ENCODE measurements around the gene FGF8. TPM values are rescaled to one million over a fixed set of nuclear protein-coding genes. Genes with fewer than 3 reads are reported as not detected.

The FGF8 gene
- total and polyA plus RNA-seq, 2 of the 4 experiments (the other 2 are of a cell fraction), result 0.17 TPM; not detected in 1

DNA sequence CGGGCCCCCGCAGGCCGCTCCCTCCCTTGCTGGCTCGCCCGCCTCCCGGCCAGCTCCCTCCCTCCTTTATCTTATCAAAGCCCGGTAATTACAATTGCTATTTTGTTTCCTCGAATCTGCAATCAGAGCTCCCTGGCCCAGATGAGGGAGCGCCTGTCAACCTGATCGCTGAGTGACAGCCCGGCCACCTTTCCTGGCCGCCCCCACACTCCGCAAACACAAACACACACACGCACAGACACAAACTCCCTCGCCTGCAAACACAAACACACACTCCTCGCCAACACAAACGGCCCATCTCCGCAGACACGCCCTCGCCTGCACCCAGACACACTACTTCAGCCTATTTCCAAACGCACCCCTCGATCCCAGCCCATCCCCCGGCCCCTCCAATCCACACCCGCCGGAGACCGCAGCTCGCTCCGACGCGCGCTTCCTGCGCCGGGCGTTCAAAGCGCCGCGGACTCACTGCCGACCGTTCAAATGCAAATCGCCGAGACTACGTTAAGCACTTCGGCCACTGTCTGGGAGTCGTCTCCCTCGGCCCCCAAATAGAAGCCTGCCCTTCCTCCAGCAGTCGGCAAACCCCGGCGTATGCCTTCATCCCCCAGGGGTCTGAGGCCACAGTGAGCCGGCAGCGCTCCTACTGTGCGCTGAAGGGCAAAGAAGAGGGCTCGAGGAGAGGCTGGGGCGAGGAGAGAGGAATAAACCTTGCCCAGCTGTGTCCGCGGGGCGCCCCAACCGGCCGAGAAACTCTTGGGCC lies 3.0 kb upstream of the FGF8 start:
- dilution Hi-C loops (cut with HindIII; ENCODE audit: low sequenced_read_pairs, unreplicated experiment), result no loop called here
- in situ Hi-C loops (cut with MboI; ENCODE audit: low sequenced_read_pairs), result no loop called here
- H4K8ac ChIP-seq (ENCODE audit: low read depth in 2 of 2, low read length in 2 of 2), result no peak overlapping the region
- H4K5ac ChIP-seq (ENCODE audit: low read depth, low read length), result no peak overlapping the region
- POLR2A ChIA-PET (ENCODE audit: unreplicated experiment), result no interaction called here
- no peak overlapping the region for H2BK5ac ChIP-seq (ENCODE audit: low read depth, low read length, poor library complexity, severe bottlenecking)
- peaks cover 38% of the 10 kb centered on the region for H3K27me3 ChIP-seq (ENCODE audit: control insufficient read depth, insufficient read depth, low read length)
- no peak overlapping the region for H3K9ac ChIP-seq (ENCODE audit: low read depth, low read length)
- peaks cover 34% of the 10 kb centered on the region for H4K20me1 ChIP-seq (ENCODE audit: insufficient read depth, low read length)
- no peak overlapping the region for H2AFZ ChIP-seq (replicated peaks; ENCODE audit: low read length, poor library complexity)
- no peak overlapping the region for H3K4ac ChIP-seq (ENCODE audit: low read depth, low read length)
- H3K4me1 ChIP-seq (ENCODE audit: control insufficient read depth, insufficient read depth, low read length), result peaks cover 13% of the 10 kb centered on the region
- DNase-seq (no peak), ATAC-seq (ENCODE audit: low read depth) (no peak)
- TF ChIP-seq, protein P1, sequence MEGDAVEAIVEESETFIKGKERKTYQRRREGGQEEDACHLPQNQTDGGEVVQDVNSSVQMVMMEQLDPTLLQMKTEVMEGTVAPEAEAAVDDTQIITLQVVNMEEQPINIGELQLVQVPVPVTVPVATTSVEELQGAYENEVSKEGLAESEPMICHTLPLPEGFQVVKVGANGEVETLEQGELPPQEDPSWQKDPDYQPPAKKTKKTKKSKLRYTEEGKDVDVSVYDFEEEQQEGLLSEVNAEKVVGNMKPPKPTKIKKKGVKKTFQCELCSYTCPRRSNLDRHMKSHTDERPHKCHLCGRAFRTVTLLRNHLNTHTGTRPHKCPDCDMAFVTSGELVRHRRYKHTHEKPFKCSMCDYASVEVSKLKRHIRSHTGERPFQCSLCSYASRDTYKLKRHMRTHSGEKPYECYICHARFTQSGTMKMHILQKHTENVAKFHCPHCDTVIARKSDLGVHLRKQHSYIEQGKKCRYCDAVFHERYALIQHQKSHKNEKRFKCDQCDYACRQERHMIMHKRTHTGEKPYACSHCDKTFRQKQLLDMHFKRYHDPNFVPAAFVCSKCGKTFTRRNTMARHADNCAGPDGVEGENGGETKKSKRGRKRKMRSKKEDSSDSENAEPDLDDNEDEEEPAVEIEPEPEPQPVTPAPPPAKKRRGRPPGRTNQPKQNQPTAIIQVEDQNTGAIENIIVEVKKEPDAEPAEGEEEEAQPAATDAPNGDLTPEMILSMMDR (conservative IDR thresholded peaks at IDR 0.05; ENCODE audit: low read depth, low read length), result no peak
- TF ChIP-seq MAFK (IDR thresholded peaks at IDR 0.05; ENCODE audit: low read depth, low read length) (no peak), FOS (IDR thresholded peaks at IDR 0.05; ENCODE audit: low read depth, low read length) (no peak), SMC3 (IDR thresholded peaks at IDR 0.05; ENCODE audit: low read depth, low read length) (no peak), RAD21 (IDR thresholded peaks at IDR 0.05; ENCODE audit: low read length) (no peak), BHLHE40 (IDR thresholded peaks at IDR 0.05; ENCODE audit: low read depth, low read length) (no peak), NFE2L2 (IDR thresholded peaks at IDR 0.05; ENCODE audit: low read depth, low read length) (no peak), MAZ (IDR thresholded peaks at IDR 0.05; ENCODE audit: borderline replicate concordance, low read depth, low read length) (no peak), POLR2A (IDR thresholded peaks at IDR 0.05; ENCODE audit: low read depth, low read length) (no peak), RFX5 (IDR thresholded peaks at IDR 0.05; ENCODE audit: low read depth, low read length) (no peak), MXI1 (IDR thresholded peaks at IDR 0.05; ENCODE audit: borderline replicate concordance, low read depth, low read length) (no peak), CHD1 (IDR thresholded peaks at IDR 0.05; ENCODE audit: low read depth, low read length) (no peak), RCOR1 (IDR thresholded peaks at IDR 0.05; ENCODE audit: insufficient replicate concordance, low read length) (no peak), CEBPB (IDR thresholded peaks at IDR 0.05; ENCODE audit: low read depth, low read length) (no peak)
- TF ChIP-seq, protein P2, sequence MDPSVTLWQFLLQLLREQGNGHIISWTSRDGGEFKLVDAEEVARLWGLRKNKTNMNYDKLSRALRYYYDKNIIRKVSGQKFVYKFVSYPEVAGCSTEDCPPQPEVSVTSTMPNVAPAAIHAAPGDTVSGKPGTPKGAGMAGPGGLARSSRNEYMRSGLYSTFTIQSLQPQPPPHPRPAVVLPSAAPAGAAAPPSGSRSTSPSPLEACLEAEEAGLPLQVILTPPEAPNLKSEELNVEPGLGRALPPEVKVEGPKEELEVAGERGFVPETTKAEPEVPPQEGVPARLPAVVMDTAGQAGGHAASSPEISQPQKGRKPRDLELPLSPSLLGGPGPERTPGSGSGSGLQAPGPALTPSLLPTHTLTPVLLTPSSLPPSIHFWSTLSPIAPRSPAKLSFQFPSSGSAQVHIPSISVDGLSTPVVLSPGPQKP (IDR thresholded peaks at IDR 0.05; ENCODE audit: borderline replicate concordance, low read depth, low read length), result no peak
- TF ChIP-seq, protein P3, sequence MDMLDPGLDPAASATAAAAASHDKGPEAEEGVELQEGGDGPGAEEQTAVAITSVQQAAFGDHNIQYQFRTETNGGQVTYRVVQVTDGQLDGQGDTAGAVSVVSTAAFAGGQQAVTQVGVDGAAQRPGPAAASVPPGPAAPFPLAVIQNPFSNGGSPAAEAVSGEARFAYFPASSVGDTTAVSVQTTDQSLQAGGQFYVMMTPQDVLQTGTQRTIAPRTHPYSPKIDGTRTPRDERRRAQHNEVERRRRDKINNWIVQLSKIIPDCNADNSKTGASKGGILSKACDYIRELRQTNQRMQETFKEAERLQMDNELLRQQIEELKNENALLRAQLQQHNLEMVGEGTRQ (IDR thresholded peaks at IDR 0.05; ENCODE audit: low read depth, low read length), result no peak
- H3K56ac ChIP-seq (ENCODE audit: extremely low read depth, insufficient read depth, low read length), result no peak overlapping the region
- H3K27ac ChIP-seq (ENCODE audit: insufficient read depth, low read length), result no peak overlapping the region
- H2AK5ac ChIP-seq (ENCODE audit: low read depth, low read length), result no peak overlapping the region
- intact Hi-C loops (cut with micrococcal nuclease), result no loop called here
- no peak overlapping the region for H2BK20ac ChIP-seq (ENCODE audit: low read depth, low read length)
- WGBS, 2 experiments (ENCODE audit: extremely low coverage in 2 of 2, insufficient read length in 1 of 2), result 27% methylated on average over 30 of the region's 58 CpGs; no CpG with 5 or more reads in 1 of the 2 experiments
- H2BK120ac ChIP-seq (ENCODE audit: low read depth, low read length), result no peak overlapping the region
- H3K36me3 ChIP-seq (ENCODE audit: control insufficient read depth, insufficient read depth, low read length), result no peaks in the 10 kb centered on the region; the same call in 1 of the 2 replicates
- H3K14ac ChIP-seq (replicated peaks; ENCODE audit: low read depth, low read length), result no peak overlapping the region
- no peak overlapping the region for H3K4me2 ChIP-seq (ENCODE audit: low read depth, low read length)
- H2BK15ac ChIP-seq (ENCODE audit: low read depth, low read length), result no peak overlapping the region
- no peaks in the 10 kb centered on the region for H3K9me1 ChIP-seq (ENCODE audit: insufficient read depth, low read length)
- BruUV-seq (replicated peaks), result no TSS peak
- H3K23ac ChIP-seq (ENCODE audit: low read depth, low read length), result no peak overlapping the region
- H3K9me3 ChIP-seq (ENCODE audit: control insufficient read depth, insufficient read depth, low read length), result no peaks in the 10 kb centered on the region
- no peak overlapping the region for H2AK9ac ChIP-seq (replicated peaks; ENCODE audit: low read depth, low read length, poor library complexity)
- CTCF ChIA-PET, result no interaction called here
- no peak overlapping the region for H3K4me3 ChIP-seq (ENCODE audit: insufficient read depth, low read depth, low read length)
- peaks cover 14 to 34% of the 10 kb centered on the region in 2 experiments; a peak in 3 of 4 replicates for H3K79me1 ChIP-seq (ENCODE audit: low read depth in 1 of 2, low read length in 2 of 2)
- H4K91ac ChIP-seq (ENCODE audit: insufficient read depth, low read depth, low read length), result no peak overlapping the region
- H3K18ac ChIP-seq (ENCODE audit: low read depth, low read length), result no peak overlapping the region
